ENCODE measurements around the gene CCM2. TPM values are rescaled to one million over a fixed set of nuclear protein-coding genes. Genes with fewer than 3 reads are reported as not detected.

Gene CCM2
- total and polyA plus RNA-seq, 9 donors: 16.2 to 34.6 (median 23.1) TPM

GRCh38 chr7:44999245-45000092 lies 532 bp upstream of the CCM2 start:
- DNase-seq: peak; percentile 99 to 100 (median 100)
- Histone ChIP-seq H3K27me3 (no peaks in the 10 kb centered on the region), H3K4me1 (ENCODE audit: insufficient read depth) (peaks cover 3% of the 10 kb centered on the region), H3K36me3 (no peaks in the 10 kb centered on the region), H3K9me3 (no peaks in the 10 kb centered on the region), H3K4me3 (peak overlapping the region; percentile 41), H3K27ac (peak overlapping the region in 1 of 2 donors; percentile 58)
- intact Hi-C loops (cut with DNase I): loop anchor here in 1 of 4 donors (10.0 kb wide), 1 partner anchor 105 kb away; no protein-coding TSS in a partner anchor
- WGBS, 3 donors: 1% methylated on average over 56 to 66 of the region's 66 CpGs
- TF ChIP-seq EP300 (IDR thresholded peaks at IDR 0.05) (no peak), POLR2A (IDR thresholded peaks at IDR 0.05) (no peak), CTCF (IDR thresholded peaks at IDR 0.05) (no peak)

GRCh38 chr7:45001138-45001694 lies 1.2 kb downstream of the CCM2 start:
- TF ChIP-seq EP300 (IDR thresholded peaks at IDR 0.05) (no peak), POLR2A (IDR thresholded peaks at IDR 0.05) (no peak), CTCF (IDR thresholded peaks at IDR 0.05) (no peak)
- Histone ChIP-seq H3K27ac (no peak overlapping the region), H3K27me3 (no peaks in the 10 kb centered on the region), H3K4me1 (ENCODE audit: insufficient read depth) (peaks cover 3% of the 10 kb centered on the region), H3K4me3 (peak overlapping the region; percentile 84), H3K36me3 (no peaks in the 10 kb centered on the region), H3K9me3 (no peaks in the 10 kb centered on the region)
- intact Hi-C loops (cut with DNase I): loop anchor here in 1 of 4 donors (10.0 kb wide), 1 partner anchor 104 kb away; no protein-coding TSS in a partner anchor
- WGBS, 3 donors: 40 to 50% (median 43%) methylated on average over 10 of the region's 10 CpGs
- DNase-seq: no peak

- Histone ChIP-seq H3K36me3 (no peaks in the 10 kb centered on the region), H3K27ac (no peak overlapping the region), H3K4me1 (ENCODE audit: insufficient read depth) (peaks cover 3% of the 10 kb centered on the region), H3K27me3 (no peaks in the 10 kb centered on the region), H3K4me3 (no peak overlapping the region), H3K9me3 (no peaks in the 10 kb centered on the region)
- no peak for DNase-seq
- intact Hi-C loops (cut with DNase I): loop anchor here in 1 of 4 donors (10.0 kb wide), 1 partner anchor 103 kb away; no protein-coding TSS in a partner anchor
- TF ChIP-seq EP300 (IDR thresholded peaks at IDR 0.05) (no peak), CTCF (IDR thresholded peaks at IDR 0.05) (no peak), POLR2A (IDR thresholded peaks at IDR 0.05) (no peak)
- 56 to 65% (median 60%) methylated on average over 2 of the region's 2 CpGs for WGBS, 3 donors
Measured at GRCh38 chr7:45001826-45002225, 1.8 kb downstream of the CCM2 start.

- intact Hi-C loops (cut with DNase I): loop anchor here in 1 of 4 donors (10.0 kb wide), 1 partner anchor 101 kb away; no protein-coding TSS in a partner anchor
- H3K36me3 ChIP-seq: no peaks in the 10 kb centered on the region
- no peaks in the 10 kb centered on the region for H3K27me3 ChIP-seq
- DNase-seq: no peak
- WGBS, 3 donors: 94 to 96% (median 96%) methylated on average over 4 of the region's 4 CpGs
- H3K9me3 ChIP-seq: no peaks in the 10 kb centered on the region
- peaks cover 3% of the 10 kb centered on the region for H3K4me1 ChIP-seq (ENCODE audit: insufficient read depth)
- no peak overlapping the region for H3K4me3 ChIP-seq
- no peak overlapping the region for H3K27ac ChIP-seq
- no peak for TF ChIP-seq POLR2A (IDR thresholded peaks at IDR 0.05)
- no peak for TF ChIP-seq EP300 (IDR thresholded peaks at IDR 0.05)
- TF ChIP-seq CTCF (IDR thresholded peaks at IDR 0.05): no peak
Measured at GRCh38 chr7:45003789-45004188, 3.8 kb downstream of the CCM2 start.

All from ovary (tissue), 9 donors.